NCI-H2227 (cell line): ENCODE data around the gene HAAO.
A peak's percentile ranks its signal among the peaks of the same experiment; 100 is the strongest.

Experiments
- DNase-seq: peaks from one replicate; lab custom pipeline; 2025; ENCODE audit not compliant: unreplicated experiment; lab: John Stamatoyannopoulos, UW

Gene HAAO

DNA sequence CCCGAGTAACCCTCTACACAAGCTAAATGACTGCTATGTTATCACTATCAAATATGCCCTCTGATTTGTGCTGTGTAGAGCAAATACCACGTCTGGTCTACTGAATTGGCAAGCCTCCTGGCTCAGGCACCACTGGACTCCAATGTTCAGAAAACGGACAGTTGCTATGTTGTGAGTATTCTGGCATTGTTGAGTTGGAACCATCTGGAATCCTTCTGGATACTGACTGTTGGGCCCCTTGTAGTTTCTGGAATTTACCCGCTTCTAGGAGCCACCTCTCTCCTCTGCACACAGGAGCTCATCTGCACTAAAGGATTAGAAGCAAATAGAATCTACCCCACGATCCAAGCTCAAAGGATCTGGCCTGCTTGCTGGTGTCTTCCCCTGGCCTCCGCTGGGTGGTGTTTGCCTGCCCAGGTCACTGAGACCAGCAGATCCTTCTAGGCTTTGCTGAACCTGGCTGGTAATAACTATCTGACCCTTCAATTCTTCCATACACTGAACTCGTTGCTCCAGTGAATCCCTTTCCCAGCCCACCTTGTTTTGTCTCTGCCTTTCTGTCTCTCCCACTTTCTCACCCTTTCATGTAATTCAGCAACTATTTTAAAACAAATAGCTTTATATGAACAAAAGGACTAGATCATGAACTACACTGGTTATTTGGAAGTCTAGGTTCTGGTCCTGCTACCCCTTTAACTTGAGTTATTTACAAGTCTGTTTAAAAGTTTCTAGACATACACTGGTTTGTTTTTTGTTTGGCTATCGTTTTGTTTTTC lies 2.1 kb upstream of the HAAO start:
- no peak for DNase-seq

DNA sequence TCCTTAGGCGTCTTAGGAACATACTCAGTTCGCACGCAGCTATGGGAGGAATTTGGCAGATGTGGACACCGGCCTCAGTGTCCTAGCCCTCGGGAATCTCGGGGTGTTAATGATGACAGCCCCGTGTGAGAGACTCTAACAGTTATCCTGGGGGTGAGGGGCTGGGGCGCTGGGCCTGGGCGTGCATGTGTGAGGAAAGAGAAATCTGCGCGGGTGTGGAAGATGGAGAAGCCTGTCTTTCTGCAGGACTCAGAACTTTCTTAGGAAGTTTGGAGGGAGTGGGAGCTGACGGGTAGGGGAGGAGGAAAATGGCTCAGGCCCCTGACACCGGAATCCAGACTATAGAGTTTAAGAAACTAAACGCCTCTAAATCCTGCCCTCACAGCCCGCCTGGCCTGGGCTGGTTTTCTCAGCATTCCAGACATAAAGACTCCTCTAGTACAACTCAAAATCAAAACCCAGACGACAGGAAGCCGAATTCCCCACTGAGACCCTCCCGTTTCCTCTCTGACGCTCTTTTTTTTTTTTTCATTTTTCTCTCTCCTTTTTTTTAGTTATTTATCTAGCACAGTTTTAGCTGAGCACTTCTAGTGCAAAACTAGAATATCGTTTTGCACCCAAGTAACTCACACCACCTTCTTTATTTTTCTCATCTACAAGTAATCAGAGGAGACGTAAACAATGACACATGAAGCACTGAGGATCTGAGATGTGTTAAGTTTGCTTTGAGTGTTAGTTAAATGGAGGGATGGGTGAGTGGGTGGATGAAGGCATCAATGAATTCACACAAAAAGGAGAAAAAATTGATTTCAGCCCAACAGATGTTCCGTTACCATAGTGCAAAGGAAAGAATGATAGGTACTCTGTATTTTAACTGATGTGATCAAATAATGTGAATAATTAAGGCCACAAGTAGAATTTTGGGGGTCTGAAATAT lies 1.2 kb upstream of the HAAO start:
- no peak for DNase-seq

DNA sequence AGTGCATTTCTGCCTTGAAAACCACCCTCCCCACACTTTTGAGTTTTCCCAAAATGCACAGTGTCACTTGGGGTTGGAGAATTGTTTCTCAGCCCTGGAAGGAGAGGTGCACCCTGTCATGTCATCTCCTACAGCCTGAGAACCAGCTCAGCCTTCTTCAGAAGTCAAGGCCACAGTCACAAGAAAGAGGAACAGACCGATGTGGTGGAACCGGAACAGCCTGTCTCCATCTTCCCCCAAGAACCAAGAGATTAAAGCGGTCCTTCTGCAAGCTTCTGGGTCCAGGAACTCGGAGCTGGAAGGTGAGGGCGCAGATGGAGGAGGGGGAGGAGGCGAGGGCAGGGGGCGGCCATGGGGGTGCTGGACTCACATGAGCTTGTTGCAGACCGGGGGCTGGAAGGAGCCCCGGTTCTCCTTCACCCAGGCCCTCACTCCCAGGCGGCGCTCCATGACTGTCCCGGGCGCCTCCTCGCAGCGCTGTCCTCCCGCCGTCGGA lies 248 bp downstream of the HAAO start:
- no peak for DNase-seq

DNA sequence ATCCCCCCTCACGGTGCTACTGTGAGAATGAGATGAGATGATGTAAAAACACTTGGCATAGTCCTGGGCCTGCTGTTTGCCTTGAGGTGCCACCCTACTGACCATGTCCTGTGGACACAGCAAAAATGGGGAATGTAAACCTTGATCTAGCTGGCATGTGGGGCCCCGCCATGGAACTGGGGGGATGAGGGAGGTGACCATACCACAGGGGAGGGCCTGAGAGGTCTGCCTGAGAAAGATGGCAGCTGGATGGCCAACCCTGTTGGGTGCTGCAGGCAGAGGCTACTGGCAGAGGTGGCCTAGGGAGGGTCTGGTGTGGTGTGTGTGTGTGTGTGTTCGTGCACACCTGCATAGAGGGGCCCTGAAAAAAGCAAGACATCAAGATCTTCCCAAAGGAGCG lies 777 bp downstream of the HAAO start:
- DNase-seq, result no peak

DNA sequence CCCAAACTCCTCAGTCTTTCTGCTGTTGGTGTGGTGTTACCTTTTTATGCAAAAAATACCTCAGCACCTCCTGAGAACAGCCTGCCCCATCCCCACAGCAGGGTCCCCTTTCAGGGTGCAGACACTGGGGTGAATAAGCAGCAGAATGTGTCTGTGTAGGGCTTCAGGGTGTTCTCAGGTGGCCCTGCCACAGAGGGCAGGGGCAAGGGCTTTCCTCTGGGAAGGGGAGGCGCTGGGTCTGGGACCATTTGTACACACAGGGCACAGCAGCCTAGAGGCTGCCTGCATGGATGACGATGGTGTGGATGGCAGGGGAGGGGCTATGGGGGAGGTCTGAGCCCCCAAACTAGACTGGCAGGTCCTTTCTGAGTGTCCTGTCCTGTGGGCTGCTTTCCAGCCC lies 2.6 kb downstream of the HAAO start:
- no peak for DNase-seq

DNA sequence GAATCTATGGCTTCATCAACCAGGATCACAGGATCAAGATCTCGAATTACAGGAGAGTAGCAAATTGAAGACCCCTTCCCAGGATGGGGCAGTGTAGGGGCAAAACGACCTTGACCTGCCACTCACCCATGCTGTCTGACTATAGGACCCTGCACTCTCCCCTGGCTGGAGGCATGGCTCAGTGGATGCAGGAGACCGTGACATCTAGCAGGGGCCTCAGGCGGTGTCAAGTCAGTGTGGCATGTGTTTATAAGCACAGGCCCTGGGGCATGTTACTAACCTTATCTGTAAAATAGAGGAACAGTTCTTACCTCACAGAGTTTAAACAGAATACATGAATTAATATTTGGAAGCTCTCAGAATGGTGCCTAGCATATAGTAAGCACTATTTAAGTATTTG lies 3.5 kb downstream of the HAAO start:
- DNase-seq, result no peak

DNA sequence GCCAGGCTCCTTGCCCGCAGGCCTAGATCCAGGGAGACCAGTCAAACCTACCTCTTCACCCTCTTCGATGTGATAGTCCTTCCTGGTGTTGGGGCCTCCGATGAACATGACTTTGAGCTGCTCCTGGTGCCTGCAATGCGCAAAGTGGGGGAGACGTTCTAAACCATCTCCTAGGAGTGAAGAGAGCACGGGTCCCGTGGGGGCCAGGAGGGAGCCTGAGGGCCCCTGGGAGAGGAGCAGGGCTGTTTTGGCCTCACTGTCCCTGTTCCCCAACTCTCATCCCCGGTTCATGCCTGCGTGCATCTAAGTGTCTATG lies 3.9 kb downstream of the HAAO start:
- no peak for DNase-seq

DNA sequence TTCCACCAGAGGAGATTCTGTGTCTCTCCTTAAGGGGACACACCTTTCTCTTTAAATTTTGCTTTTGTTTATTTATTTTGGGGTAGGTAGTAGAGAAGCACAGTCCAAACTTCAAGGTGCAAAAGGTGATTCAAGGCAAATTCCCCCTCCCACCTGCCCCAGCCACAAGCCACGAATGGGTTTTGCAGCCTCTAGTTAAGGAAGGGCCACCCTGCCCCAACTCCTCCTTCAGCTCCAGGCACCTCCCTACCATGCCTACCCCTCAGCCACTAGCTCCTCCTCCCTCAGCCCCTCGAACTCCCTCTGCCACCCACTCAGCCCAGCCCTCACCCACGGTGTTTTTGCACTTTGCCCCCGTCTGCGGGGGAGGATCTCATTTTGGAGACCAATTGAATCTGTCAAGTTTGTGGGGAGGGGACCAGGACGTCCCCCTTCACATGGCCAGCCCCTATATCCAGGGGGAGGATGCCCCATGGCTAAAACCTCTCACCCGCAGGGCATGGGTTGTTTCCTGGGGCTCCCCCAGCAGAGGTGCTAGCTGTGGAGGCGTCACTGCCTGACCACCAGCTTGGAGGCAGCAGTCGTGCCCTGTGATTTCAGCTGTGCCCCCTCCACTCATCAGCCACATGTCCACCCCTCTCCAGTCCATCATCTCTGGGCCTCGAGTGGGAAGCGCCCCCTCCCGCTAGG lies 4.5 kb downstream of the HAAO start:
- no peak for DNase-seq

DNA sequence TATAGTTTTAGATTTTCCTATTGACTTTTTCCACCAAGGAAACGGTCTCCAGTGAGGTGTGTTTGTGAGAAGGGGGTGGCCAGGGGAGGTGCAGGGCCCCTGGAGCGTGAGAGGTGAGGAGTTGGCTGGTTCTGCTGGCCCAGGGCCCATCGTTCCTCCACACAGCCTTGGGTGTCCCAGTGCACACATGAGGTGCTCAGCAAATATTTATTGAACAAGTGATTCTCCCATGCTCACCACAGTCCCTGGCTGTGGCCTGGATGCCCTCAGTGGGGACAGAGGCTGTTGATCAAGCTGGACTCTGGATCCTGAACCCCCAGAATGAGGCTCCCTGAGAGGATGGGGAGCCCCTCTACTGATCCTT lies 5.0 kb downstream of the HAAO start:
- DNase-seq, result no peak

DNA sequence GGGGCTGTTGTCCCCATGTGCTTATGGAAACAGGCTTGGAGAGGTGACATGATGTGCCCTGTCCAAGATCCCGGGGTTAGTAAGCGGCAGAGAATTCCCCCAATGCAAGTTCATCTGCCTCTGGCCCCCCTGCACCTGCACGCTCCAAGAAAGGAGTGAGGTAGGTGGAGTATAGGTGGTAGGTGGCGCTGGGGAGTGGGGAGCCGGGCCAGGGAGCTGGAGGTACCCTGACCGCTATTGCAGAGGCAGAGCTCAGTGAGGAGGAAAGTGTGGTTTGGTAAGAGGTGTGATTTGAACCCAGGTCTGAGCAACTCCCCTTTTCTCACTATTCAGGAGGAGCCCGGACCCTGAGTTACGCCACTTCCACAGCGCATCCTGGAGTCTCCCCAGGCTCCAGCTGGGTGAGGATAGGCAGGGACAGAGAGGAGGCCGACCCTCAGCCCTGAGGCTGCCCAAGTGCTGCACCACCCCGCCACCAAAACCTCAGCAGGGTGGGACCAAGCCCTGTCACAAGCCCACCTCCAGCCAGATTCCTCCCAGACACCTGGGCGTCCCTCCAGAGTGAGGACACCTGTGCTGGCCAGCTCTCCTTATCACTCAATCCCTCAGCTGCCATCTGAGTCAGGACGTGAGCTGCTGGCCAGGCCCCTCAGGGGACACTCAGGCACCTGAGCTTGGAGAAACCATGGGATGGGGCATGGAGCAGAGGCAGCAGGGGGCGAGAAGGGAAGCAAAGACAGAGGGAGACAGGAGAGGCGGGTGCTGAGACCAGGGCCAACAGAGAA lies 5.6 kb downstream of the HAAO start:
- no peak for DNase-seq

DNA sequence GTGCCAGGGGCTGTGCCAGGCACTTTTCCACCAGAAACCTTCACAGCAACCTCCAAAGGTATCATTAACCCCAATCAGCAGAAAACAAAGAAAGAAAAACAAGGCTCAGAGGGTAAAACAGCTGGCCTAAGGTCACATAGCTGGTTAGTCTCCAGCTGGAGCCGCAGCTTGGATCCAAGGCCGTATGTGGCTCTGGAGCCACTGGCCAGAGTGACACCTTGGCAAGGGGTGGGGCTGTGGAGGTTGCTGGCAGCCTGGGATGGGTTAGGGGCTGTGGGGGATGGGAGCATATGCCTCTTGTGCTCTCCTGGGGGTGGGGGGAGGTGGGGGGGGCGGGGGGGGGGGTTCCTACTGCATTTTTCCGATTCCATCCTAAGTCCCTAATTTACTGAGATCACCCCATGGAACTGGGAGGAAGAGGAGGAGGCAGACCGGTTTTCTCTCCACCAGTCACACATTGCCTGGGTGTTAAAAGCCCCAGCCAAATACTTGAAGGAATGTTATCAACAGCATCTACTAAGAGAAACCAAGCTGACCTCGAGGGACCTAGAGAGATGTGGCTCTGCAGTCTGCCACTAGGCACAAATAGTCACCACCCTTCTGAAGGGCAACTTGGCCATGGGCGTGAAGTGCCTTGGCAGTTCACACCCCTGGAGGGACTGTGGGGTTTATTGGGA lies 8.0 kb downstream of the HAAO start:
- no peak for DNase-seq

DNA sequence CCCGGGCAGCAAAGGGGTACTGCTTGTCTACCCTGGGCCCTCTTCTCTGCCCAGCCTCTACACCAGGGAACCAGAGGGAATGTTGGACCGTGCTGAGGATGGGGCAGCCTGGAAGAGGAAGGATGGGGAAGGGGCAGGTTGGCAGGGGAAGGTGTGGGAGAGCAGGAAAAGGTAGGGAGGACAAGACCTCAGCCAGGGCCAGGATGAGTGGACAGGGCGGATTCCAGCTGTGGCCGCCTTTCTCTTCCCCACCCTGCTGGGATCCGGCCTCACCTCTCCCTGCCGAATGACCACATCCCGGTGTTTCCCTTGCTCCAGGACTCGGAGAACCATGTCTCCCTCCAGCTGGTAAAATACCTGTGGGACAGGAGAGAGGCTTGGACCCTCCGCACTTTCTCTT lies 8.9 kb downstream of the HAAO start:
- no peak for DNase-seq

DNA sequence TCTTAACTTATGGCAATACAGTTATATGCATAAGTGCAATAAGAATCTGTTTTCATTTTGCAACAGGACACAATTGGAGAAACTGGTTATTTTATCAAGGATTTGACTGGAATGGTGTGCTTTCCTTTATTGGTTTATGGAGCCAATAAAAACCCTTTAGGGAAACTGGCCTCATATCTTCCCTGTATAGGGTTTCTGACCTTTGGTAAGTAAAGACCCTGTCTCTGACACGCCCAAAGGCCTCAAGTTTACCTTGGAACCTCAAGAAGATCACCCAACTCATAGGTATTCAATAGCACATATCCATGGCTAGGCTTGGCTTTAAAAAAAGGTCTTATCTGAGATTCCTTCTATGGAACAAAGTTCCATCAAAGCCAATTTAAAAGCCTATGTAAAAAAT lies 11.2 kb downstream of the HAAO start:
- DNase-seq, result no peak

DNA sequence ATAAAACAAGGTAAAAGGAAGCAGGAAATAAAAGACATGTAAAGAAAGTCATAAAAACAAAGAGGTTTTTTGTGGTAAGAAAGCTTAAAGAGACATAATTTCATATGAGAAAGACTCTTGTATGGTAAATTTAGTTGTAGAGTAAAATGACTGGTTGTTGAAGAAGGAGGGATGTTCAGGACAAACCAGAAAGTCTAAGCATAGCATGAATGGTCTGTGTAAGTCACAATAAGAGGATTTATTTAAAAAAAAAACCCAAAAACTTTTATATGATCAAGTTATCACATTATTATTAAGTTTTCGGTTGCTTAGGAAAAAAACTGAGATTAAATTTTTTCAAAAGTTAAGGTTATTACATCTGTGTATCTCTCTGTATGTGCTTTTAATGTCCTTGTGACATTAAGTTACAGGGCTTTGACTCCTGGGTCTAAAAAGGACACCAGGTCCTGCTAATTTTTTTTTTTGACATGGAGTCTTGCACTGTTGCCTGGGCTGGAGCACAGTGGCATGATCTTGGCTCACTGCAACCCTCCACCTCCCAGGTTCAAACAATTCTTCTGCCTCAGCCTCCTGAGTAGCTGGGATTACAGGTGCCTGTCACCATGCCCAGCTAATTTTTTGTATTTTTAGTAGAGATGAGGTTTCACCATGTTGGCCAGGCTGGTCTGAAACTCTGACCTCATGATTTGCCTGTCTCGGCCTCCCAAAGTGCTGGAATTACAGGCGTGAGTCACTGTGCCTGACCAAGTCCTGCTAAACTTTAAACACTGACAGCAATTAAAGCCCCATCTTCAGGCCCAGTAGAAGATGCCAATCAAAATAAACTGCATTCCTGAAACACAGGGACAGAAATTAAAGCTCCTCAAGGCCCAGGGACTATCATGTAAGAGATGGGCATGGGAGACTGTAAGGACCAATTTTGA lies 14.2 kb downstream of the HAAO start:
- no peak for DNase-seq

DNA sequence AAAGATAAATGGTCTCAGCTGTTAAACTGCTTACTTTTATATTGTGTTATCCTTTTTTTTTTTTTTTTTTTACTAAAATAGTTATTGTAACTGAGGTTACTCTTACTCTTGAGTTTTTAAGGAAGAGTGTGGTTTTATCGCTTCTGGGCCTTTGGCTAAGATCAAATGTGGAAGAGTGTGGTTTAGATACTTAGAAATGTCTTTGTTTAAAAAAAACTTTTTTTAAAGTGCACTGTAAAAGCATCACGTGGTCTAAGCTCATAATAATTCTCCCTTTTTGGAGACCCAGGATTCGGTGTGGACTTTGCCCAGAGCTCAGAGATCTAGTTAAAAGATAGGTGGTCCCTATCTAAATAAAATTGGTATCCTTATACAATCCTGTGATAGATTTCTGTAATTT lies 16.6 kb downstream of the HAAO start:
- no peak for DNase-seq

DNA sequence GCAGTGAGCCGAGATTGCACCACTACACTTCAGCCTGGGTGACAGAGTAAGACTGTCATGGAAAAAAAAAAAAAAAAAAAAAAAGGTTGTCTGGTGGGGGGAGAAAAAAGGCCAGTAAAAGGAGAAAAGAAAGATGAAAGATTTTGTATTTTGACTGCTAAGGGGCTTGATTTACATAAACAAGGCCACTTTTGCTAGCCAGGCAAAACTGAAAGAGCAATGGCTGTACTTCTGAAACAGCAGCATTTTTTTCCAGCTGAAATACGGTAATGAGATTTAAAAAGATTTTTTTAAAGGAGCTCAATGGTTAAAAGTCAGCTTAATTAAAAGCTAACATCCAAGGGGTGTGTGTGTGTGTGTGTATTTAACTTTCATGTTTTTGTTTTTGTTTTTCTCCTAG lies 17.2 kb downstream of the HAAO start:
- DNase-seq, result no peak

DNA sequence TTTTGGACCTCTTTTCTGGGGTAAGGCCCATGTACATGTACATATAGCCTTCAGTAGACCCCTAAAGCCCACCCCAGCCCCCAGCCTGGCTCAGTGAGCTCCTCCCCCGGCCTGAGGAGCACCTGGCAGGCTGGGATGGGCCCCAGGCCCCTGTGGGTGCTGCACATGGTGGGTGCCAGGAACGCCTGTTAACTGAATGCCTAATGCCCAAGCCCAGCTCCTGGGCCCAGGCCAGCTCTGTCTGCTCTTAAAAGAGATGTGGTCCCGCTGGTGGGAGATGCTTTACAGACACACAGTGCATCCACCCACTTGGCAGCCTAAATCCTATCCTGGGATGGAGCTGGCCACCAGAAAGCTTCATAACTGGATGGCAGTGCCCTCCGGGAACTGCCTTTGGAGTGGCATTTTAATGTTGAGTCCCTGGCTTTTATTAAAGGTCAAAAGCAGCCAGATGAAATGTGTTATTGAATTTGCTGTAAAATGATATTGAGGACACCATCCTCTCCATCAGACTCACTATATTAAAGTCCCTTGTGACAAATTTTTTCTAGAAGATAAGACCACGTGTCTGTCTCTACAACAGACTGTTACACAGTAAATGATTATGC lies 20.7 kb downstream of the HAAO start:
- no peak for DNase-seq

DNA sequence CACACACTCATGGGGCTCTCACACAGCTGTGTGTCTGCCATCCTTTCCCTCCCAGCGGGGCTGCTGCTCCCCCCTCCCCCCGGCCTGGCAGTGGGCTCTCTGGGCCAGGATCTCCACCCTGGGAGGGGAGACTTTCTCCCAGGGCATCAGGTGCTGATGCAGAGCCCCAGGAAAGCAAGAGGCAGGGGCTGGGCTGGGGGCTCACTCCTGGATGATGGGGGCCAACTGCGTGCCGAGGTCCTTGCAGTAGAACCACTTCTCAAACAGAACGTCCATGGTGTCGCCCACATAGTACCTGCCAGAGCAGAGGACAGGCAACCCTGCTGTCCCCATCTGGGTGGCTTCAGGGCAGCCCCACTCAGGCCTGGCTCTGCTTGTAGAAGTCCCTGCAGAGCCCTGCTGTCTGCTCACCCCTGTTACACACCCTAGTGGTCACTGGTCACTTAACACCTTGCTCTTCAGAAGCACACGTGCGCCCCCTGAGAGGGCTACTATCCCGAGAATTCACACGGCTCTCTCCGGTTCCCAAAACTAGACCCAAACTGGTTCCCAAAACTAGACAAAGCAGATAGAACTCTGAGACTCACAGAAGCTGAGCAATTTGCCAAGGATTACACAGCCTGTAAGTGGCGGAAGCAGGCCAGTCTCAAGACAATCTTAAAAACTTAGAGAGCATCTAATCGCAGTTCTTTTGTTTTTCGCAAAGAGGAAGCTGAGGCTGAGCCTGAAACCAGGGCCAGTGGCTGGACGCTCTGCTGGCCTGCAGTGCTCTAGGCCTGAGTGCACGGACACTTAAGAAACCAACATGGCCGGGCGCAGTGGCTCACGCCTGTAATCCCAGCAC lies 21.9 kb downstream of the HAAO start:
- DNase-seq, result peak; percentile 23
